Measurements from ENCODE around the gene PNLIPRP3. TPM values are rescaled to one million over a fixed set of nuclear protein-coding genes. Genes with fewer than 3 reads are reported as not detected.

Gene PNLIPRP3

DNA sequence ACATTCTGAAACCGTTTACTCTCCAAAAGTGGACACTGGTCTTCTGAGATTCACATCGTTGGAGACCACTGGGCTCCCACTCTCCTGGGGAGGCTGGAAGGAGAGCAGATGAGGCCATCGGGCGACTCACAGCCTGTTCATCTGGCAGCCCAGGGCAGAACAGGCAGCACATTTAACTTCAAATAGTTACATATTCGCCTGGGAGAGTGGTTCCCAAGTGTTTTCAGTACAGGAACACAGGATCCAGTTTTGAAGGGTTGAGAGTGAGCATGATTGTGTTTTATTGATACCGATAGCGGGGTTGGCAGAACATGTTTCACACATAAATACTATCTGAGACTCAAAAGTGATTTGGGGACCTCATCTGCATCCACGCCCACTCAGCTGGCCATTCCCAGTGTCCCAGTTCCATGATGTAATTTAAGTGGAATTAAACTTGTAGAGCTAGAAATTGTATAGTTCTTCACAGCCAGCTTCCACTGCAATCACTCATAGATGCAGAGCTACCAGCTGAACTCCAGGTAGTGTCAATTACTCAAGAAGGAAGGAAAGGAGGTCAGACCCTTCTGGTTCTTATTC lies 95.2 kb downstream of the PNLIPRP3 start:
- Histone ChIP-seq H3K4me3 (ENCODE audit: low read length) (no peak overlapping the region), H3K27me3 (ENCODE audit: control insufficient read depth, insufficient read depth, low read length) (no peaks in the 10 kb centered on the region), H3K9ac (ENCODE audit: low read depth, low read length) (no peak overlapping the region), H3K9me3 (replicated peaks; ENCODE audit: low read length) (no peaks in the 10 kb centered on the region), H3K36me3 (ENCODE audit: insufficient read depth, low read length) (no peaks in the 10 kb centered on the region), H3K4me1 (ENCODE audit: control insufficient read depth, insufficient read depth, low read length) (no peaks in the 10 kb centered on the region), H3K4me2 (ENCODE audit: low read length) (no peak overlapping the region)

DNA sequence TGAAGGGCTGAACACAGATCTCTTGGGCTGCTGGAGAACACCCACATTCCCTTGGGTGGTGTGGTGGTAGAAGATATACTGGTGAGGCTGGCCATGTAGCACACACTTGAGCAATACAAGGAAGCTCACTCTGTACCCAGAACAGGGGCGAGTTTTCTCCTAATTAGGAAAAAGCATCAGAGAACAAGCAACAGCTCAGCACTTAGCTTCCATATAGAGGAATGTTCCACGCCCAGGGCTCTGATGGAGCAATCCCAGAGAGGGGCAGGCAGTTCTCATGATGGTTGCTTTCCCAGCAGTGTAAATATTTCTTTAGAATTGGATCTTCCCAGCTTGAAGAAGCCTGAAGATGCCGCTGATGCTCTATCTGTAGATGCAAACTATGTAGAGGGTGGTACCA lies 97.1 kb downstream of the PNLIPRP3 start:
- H3K9me3 ChIP-seq (replicated peaks; ENCODE audit: low read length): no peaks in the 10 kb centered on the region
- no peak overlapping the region for H3K4me3 ChIP-seq (ENCODE audit: low read length)
- no peak overlapping the region for H3K9ac ChIP-seq (ENCODE audit: low read depth, low read length)

DNA sequence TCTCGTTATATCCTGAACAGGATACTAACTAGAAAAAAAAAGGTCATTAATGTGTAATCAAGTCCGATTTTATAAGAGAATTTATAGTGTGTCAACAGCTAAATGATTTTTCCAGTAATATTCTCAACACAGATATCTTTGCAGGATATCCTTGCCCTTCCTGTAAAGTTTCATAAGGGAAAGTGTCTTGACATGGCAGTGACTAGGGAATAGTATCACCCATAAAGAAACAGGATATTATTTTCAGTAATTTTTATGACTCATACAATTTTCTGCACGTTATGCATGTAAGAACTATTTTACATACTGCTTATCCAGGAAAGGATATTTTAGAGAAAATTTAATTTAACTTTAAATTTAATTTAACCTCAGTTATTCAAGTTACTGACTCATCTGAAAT lies 98.6 kb downstream of the PNLIPRP3 start:
- no peaks in the 10 kb centered on the region for H3K27me3 ChIP-seq (ENCODE audit: control insufficient read depth, insufficient read depth, low read length)
- no peak overlapping the region for H3K9ac ChIP-seq (ENCODE audit: low read depth, low read length)
- H3K4me2 ChIP-seq (ENCODE audit: low read length): no peak overlapping the region
- H3K9me3 ChIP-seq (replicated peaks; ENCODE audit: low read length): no peaks in the 10 kb centered on the region
- no peaks in the 10 kb centered on the region for H3K4me1 ChIP-seq (ENCODE audit: control insufficient read depth, insufficient read depth, low read length)
- H3K4me3 ChIP-seq (ENCODE audit: low read length): no peak overlapping the region
- H3K36me3 ChIP-seq (ENCODE audit: insufficient read depth, low read length): no peaks in the 10 kb centered on the region

More for the DNA sequence above, 97.1 kb downstream of the PNLIPRP3 start:
- Histone ChIP-seq H3K4me1 (ENCODE audit: control insufficient read depth, insufficient read depth, low read length) (no peaks in the 10 kb centered on the region), H3K27me3 (ENCODE audit: control insufficient read depth, insufficient read depth, low read length) (no peaks in the 10 kb centered on the region), H3K36me3 (ENCODE audit: insufficient read depth, low read length) (no peaks in the 10 kb centered on the region), H3K4me2 (ENCODE audit: low read length) (no peak overlapping the region)

Small RNA genes within 50 kb of the gene (small RNA-seq; reads per million reads assigned to genes)
- gene SNRPGP6: not detected
